Liver (tissue), 3 donors: ENCODE measurements around the gene SEMA4D.

Source experiments
- CTCF ChIP-seq: fragments of 150-350 bp; IDR thresholded peaks from 2 replicates; pipeline ENCODE4 v1.5.1; 2017; ENCODE audit warnings: improper control_type of control experiment, low read depth, low read length; ENCODE audit not compliant: missing input control
- EGR1 ChIP-seq, 2 donors: IDR thresholded peaks; 2 replicates each; pipeline ENCODE4 v1.6.1; 2016 to 2018; ENCODE audit warnings: antibody characterized with exemption in 2 of 2, low read depth in 2 of 2
- RAD21 ChIP-seq, 2 donors: IDR thresholded peaks; 2 replicates each; pipeline ENCODE4 v1.6.1; 2016; ENCODE audit warnings: antibody characterized with exemption in 2 of 2, mild to moderate bottlenecking in 2 of 2
- RXRA ChIP-seq, 2 donors: IDR thresholded peaks; 2 replicates each; pipeline ENCODE4 v1.6.1; 2017 to 2018; ENCODE audit warnings: antibody characterized with exemption in 2 of 2, mild to moderate bottlenecking in 1 of 2
- donor health status: healthy.
- donor health status: healthy.

DNA sequence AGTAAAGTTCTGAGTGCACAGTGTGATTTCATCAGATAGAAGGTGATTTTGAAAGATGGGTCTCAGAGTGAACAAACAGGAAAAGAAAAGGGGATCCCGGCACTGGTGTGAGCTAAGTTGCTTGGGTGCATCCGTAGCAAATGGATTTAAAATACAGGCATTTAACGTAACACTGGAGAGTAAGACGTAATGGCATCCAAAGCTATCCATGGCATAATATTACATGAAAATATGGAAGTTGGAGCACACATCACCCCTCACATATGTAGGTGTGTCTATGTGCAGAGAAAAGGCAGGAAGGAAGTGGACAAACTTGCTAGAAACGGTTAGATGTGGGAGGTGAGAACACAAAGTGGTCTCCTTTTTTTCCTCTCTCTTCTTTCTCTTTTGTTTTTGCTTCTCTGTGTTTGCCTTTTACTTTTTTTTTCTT lies 38.2 kb upstream of the SEMA4D start:
- no peak for TF ChIP-seq CTCF
- TF ChIP-seq EGR1 (IDR thresholded peaks at IDR 0.05; ENCODE audit: low read depth in 2 of 2) = no peak
- no peak for TF ChIP-seq RAD21 (IDR thresholded peaks at IDR 0.05)
- TF ChIP-seq RXRA (IDR thresholded peaks at IDR 0.05) = no peak
